ENCODE results near the gene MAP3K3.

- TF ChIP-seq CTCF (IDR thresholded peaks at IDR 0.05; ENCODE audit: low read depth, low read length, poor library complexity, severe bottlenecking) (no peak), EZH2phosphoT487 (IDR thresholded peaks at IDR 0.05; ENCODE audit: borderline replicate concordance, low read length) (no peak)
These were observed 53.0 kb downstream of the MAP3K3 start for GRCh38 chr17:63675231-63675606.

All from DOHH2 (cell line).